Karpas-422 (cell line): ENCODE results near the gene P3H3. TPM values are rescaled to one million over a fixed set of nuclear protein-coding genes. Genes with fewer than 3 reads are reported as not detected.
"Not testable (repeated sequence)": the region's sequence is repeated elsewhere in the genome, so short reads cannot be mapped to it uniquely, and the experiment has no call there.

Experiments used
- DNase-seq: peaks from one replicate; pipeline ENCODE4 v3.0.0-alpha.2; 2015
- H2AFZ ChIP-seq: fragments of 200-600 bp; sonication (generic); 2 replicates; pipeline ENCODE4 v1.6.1; 2014; ENCODE audit warnings: antibody characterized with exemption, low read length, mixed read lengths
- H3K27ac ChIP-seq: fragments of 200-600 bp; sonication (generic); 2 replicates; pipeline ENCODE4 v1.5.1; 2014; ENCODE audit warnings: mild to moderate bottlenecking, low read length, moderate library complexity
- H3K27me3 ChIP-seq: fragments of 200-600 bp; sonication (generic); 2 replicates; pipeline ENCODE4 v1.6.1; 2014; ENCODE audit warnings: low read length, mixed read lengths
- H3K36me3 ChIP-seq: fragments of 200-600 bp; sonication (generic); 2 replicates; pipeline ENCODE4 v1.6.1; 2014; ENCODE audit warnings: low read length, mixed read lengths; ENCODE audit not compliant: insufficient read depth
- H3K4me1 ChIP-seq: fragments of 200-600 bp; sonication (generic); 2 replicates; pipeline ENCODE4 v1.6.1; 2014; ENCODE audit warnings: mild to moderate bottlenecking, low read length, mixed read lengths
- H3K4me2 ChIP-seq: fragments of 200-600 bp; sonication (generic); 2 replicates; pipeline ENCODE4 v1.6.1; 2014; ENCODE audit warnings: low read length, low read depth, mild to moderate bottlenecking; ENCODE audit not compliant: poor library complexity, severe bottlenecking
- H3K4me3 ChIP-seq: fragments of 200-600 bp; sonication (generic); 2 replicates; pipeline ENCODE4 v1.5.1; 2014; ENCODE audit warnings: mild to moderate bottlenecking, antibody characterized with exemption, low read length, mixed read lengths
- H3K79me2 ChIP-seq: fragments of 200-600 bp; sonication (generic); 2 replicates; pipeline ENCODE4 v1.6.1; 2014; ENCODE audit warnings: mild to moderate bottlenecking, low read length, mixed read lengths
- H3K9ac ChIP-seq: fragments of 200-600 bp; sonication (generic); 2 replicates; pipeline ENCODE4 v1.6.0; 2014; ENCODE audit warnings: low read length
- H3K9me2 ChIP-seq: fragments of 200-600 bp; sonication (generic), shearing (Covaris generic); replicated peaks from 2 replicates; pipeline ENCODE4 v1.6.0; 2014; ENCODE audit warnings: mild to moderate bottlenecking, low read length, moderate library complexity; ENCODE audit not compliant: insufficient read depth
- H3K9me3 ChIP-seq: fragments of 300-700, 200-600 bp; sonication (generic); 2 replicates; pipeline ENCODE4 v1.6.1; 2014; ENCODE audit warnings: low read length, mixed read lengths
- H4K20me1 ChIP-seq: fragments of 200-600 bp; sonication (generic); 2 replicates; pipeline ENCODE4 v1.6.1; 2014; ENCODE audit warnings: mild to moderate bottlenecking, antibody characterized with exemption, low read length, low read depth; ENCODE audit not compliant: insufficient read depth
- total RNA-seq: library from RNA; depleted of rRNA; stranded (reverse); fragments of >200 nt; shearing (Covaris generic); gene quantifications from 2 replicates; pipeline ENCODE4 v1.2.3, GENCODE V29; 2014; ENCODE audit warnings: low replicate concordance

The P3H3 gene
- total RNA-seq, 1 experiment from 2014 or later: 3.1 TPM

DNA sequence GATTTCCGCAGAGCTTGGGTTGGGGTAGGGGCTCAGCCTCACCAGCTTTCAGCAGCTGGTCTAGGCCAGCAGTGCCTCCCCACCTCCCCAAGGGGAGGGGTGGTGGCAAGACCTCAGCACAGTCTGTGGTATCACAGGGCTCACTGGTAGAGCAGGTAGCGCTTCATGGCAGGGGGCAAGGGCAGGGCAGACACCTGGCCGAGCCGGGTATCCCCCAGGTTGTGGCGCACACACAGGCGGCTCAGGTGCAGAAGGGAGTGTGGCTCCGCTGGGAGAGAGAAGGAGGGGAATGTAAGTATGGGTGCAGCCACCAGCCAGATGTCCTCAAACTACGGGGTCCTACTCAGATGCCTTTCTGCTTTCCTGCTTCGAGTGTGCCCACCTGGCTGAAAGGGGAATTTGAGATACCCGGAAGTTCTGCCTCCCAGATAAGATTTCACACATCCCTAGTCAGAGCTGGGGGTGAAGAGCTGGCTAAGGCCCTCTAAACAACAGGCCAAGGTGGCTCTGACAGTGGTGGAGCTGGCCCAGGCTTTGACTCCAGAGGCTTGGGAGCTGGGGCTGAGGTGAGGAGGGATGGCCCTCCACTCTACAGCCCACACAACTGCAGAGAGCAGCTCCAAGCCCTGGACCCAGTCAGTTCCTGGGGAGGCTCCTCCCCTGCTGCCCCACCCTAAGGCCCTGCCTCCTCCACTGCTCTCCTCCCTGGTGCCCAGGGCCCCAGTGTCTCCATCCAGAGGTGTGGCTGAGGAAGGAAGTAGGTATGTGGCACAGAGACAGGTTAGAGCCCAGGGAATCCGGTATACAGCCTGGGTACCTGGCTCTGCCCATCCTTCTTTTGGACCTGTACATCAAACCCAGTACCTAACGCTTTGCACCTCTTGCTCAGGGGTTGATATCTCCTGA, 43.1 kb downstream of the P3H3 start:
- Histone ChIP-seq H3K36me3 (peaks cover 52% of the 10 kb centered on the region), H3K9me3 (no peaks in the 10 kb centered on the region), H4K20me1 (peaks cover 38% of the 10 kb centered on the region), H3K79me2 (peaks cover 27% of the 10 kb centered on the region), H3K4me2 (peak overlapping the region; percentile 100), H2AFZ (no peak overlapping the region), H3K4me3 (peak overlapping the region; percentile 75), H3K9me2 (no peaks in the 10 kb centered on the region), H3K27ac (peak overlapping the region; percentile 57), H3K4me1 (peaks cover 62% of the 10 kb centered on the region), H3K9ac (peak overlapping the region; percentile 84), H3K27me3 (no peaks in the 10 kb centered on the region)
- peak; percentile 78 for DNase-seq

GRCh38 chr12:6872073-6873048, 44.2 kb downstream of the P3H3 start:
- Histone ChIP-seq H3K79me2 (peaks cover 27% of the 10 kb centered on the region), H3K27me3 (no peaks in the 10 kb centered on the region), H3K9me3 (no peaks in the 10 kb centered on the region), H3K4me1 (peaks cover 53% of the 10 kb centered on the region), H3K4me2 (peak overlapping the region; percentile 100), H3K9ac (peak overlapping the region; percentile 84), H3K9me2 (no peaks in the 10 kb centered on the region), H2AFZ (no peak overlapping the region), H4K20me1 (peaks cover 38% of the 10 kb centered on the region), H3K4me3 (peak overlapping the region; percentile 75), H3K36me3 (peaks cover 56% of the 10 kb centered on the region), H3K27ac (peak overlapping the region; percentile 87)
- DNase-seq: peak; percentile 93

DNA sequence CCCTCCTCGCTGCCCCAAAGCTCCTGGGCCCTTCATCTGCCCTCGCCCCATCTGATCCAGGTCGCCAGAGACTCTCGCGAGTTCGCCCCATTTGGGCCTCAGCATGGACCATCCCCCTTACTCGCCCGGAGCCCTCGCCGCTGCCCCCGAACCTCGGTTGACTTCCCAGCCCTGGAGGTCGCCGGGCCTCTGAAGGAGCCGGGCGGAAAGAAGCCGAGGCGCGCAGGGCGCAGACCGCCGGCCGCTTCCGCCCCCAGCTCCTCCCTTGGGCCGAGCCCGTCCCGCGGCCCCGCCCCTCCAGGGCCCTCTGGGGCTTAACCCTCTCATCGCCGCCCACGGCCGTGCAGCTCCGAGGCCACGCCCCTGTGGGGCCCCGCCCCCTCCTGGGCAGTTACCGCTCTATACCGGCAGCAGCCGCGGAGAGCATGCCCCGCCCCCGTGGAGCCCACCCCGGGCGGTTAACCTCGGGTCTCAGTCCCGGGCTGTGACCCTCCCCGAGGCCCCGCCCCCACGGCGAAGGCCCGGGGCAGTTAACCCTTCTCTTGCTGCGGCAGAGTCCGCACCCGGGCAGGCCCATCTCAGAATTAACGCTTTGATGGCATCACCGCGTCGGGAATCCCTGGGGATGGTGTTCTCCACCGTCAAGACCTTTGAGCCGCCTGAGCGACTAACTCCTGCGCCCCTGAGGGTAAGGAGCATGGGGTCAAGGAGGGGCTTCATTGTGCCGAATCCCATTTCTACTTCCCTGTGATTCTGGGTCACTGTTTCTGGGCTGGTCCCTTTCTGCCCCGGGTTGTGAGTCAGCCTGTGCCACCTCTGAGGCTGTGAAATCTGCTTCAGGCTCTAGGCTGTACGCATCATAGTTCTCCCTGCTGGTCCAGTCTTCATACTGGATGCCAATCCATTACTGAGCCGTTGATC, 45.1 kb downstream of the P3H3 start, which contains the start of gene SPSB2:
Gene SPSB2, minus strand, starts transcription at position 210 of the 921 bp plus-strand sequence. CDS start 402 bp downstream, outside the sequence.
- Histone ChIP-seq H3K4me3 (peak within 1 kb of the TSS; percentile 75), H3K36me3 (peaks cover 55% of the 10 kb centered on the region), H3K9me2 (no peaks in the 10 kb centered on the region), H3K4me2 (peak within 1 kb of the TSS; percentile 100), H3K9me3 (no peaks in the 10 kb centered on the region), H3K79me2 (peaks cover 17% of the 10 kb centered on the region), H3K9ac (peak within 1 kb of the TSS; percentile 84), H4K20me1 (peaks cover 30% of the 10 kb centered on the region), H3K4me1 (peaks cover 52% of the 10 kb centered on the region), H3K27ac (peak within 1 kb of the TSS; percentile 87), H2AFZ (no peak within 1 kb of the TSS; the same call in 1 of the 2 replicates), H3K27me3 (no peaks in the 10 kb centered on the region)
- DNase-seq: peak; percentile 98

GRCh38 chr12:6874015-6874368, 45.8 kb downstream of the P3H3 start:
- Histone ChIP-seq H3K4me1 (peaks cover 46% of the 10 kb centered on the region), H3K36me3 (peaks cover 49% of the 10 kb centered on the region), H3K79me2 (peaks cover 10% of the 10 kb centered on the region; the same call in 1 of the 2 replicates), H4K20me1 (peaks cover 24% of the 10 kb centered on the region), H3K4me2 (peak overlapping the region; percentile 100), H3K27ac (peak overlapping the region; percentile 43; the same call in 1 of the 2 replicates)
- not testable (repeated sequence) for H2AFZ ChIP-seq, H3K9me2 ChIP-seq, H3K9ac ChIP-seq, H3K4me3 ChIP-seq, DNase-seq, H3K9me3 ChIP-seq, H3K27me3 ChIP-seq

GRCh38 chr12:6879824-6880223, 51.6 kb downstream of the P3H3 start:
- not testable (repeated sequence) for H3K27ac ChIP-seq, DNase-seq, H2AFZ ChIP-seq, H3K79me2 ChIP-seq, H3K9me2 ChIP-seq, H3K27me3 ChIP-seq, H3K4me1 ChIP-seq, H3K4me3 ChIP-seq, H4K20me1 ChIP-seq, H3K4me2 ChIP-seq, H3K9me3 ChIP-seq, H3K9ac ChIP-seq
- peaks cover 23% of the 10 kb centered on the region for H3K36me3 ChIP-seq

DNA sequence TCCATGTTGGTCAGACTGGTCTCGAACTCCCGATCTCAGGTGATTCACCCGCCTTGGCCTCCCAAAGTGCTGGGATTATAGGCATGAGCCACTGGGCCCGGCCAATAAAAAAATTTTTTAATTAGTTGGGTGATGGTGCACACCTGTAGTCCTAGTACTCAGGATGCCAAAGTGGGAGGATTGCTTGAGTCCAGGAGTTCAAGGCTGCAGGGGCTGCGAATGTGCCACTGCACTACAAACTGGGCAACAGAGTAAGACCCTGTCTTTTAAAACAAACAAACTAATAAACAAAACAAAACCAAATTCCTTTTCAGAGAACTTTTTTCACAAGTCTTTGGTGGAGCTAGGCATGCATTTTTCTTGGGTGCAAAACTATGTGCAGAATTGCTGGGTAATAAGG, 55.0 kb downstream of the P3H3 start:
- no peak overlapping the region for H3K4me2 ChIP-seq
- H3K36me3 ChIP-seq: peaks cover 17% of the 10 kb centered on the region; the same call in 1 of the 2 replicates
- no peak overlapping the region for H3K4me3 ChIP-seq
- DNase-seq: no peak
- H4K20me1 ChIP-seq: no peaks in the 10 kb centered on the region
- H3K9ac ChIP-seq: no peak overlapping the region
- no peaks in the 10 kb centered on the region for H3K9me3 ChIP-seq
- H3K79me2 ChIP-seq: no peaks in the 10 kb centered on the region
- H3K27ac ChIP-seq: no peak overlapping the region
- H3K27me3 ChIP-seq: no peaks in the 10 kb centered on the region
- no peak overlapping the region for H2AFZ ChIP-seq
- H3K4me1 ChIP-seq: no peaks in the 10 kb centered on the region
- H3K9me2 ChIP-seq: no peaks in the 10 kb centered on the region

DNA sequence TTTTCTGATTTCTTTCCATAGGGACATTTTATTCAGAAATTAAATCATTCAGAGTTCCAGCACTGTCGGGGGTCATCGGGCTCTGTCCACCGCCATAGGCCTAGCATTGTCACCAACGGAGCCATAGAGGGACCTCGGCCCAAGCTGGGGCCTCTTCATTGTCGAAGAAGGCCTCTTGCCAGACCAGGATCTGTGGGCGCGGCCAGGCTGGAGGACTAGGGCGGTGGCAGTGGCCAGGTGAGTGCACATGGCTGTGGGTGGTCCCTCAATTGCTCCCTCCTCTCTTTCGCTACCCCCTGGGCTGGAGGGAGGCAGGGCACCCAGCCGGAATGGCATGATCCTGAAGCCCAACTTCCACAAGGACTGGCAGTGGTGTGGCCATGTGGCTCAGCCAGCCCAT, 55.5 kb downstream of the P3H3 start:
- Histone ChIP-seq H3K79me2 (no peaks in the 10 kb centered on the region), H2AFZ (no peak overlapping the region), H3K4me3 (no peak overlapping the region), H3K27ac (no peak overlapping the region), H3K9me3 (no peaks in the 10 kb centered on the region), H3K9me2 (no peaks in the 10 kb centered on the region), H3K4me1 (no peaks in the 10 kb centered on the region), H3K9ac (no peak overlapping the region), H3K4me2 (no peak overlapping the region), H3K27me3 (no peaks in the 10 kb centered on the region), H3K36me3 (peaks cover 17% of the 10 kb centered on the region; the same call in 1 of the 2 replicates), H4K20me1 (no peaks in the 10 kb centered on the region)
- no peak for DNase-seq
